SK-N-SH (cell line): ENCODE data around the gene NFIA. TPM values are rescaled to one million over a fixed set of nuclear protein-coding genes. Genes with fewer than 3 reads are reported as not detected.

ENCODE experiments used
- CTCF ChIA-PET: fragments of 300-600, 350-600 bp; formaldehyde crosslinking; extraction: SDS; loops from one replicate; lab custom pipeline; 2021; lab: Yijun Ruan, JAX
- POLR2A ChIA-PET: fragments of 350-600 bp; sonication (Branson Sonifier 250); formaldehyde crosslinking; extraction: SDS; loops from one replicate; lab custom pipeline; 2020; ENCODE audit warnings: antibody characterized with exemption, inconsistent platforms; lab: Yijun Ruan, JAX
- DNase-seq: peaks from one replicate; pipeline ENCODE4 v3.0.0; 2012
- H2AFZ ChIP-seq: fragments of 200-600 bp; sonication (generic); 2 replicates; pipeline ENCODE4 v1.8.1; 2016; ENCODE audit warnings: antibody characterized with exemption, mild to moderate bottlenecking, low read depth
- H3F3A ChIP-seq: fragments of 200-600 bp; sonication (generic); replicated peaks from 2 replicates; pipeline ENCODE3; 2016; ENCODE audit warnings: antibody characterized with exemption, mild to moderate bottlenecking; ENCODE audit not compliant: insufficient read depth
- H3K27ac ChIP-seq, 2 experiments: fragments of 200-500 bp in 1 of 2; fragments of 200-600 bp in 1 of 2; sonication (Bioruptor generic) in 1 of 2; sonication (generic), shearing (Covaris generic) in 1 of 2; 2 replicates each; pipeline versions ENCODE4 v1.5.1 to v1.6.1; 2014 to 2016; ENCODE audit warnings: low read depth in 2 of 2, inconsistent platforms in 1 of 2, low read length in 1 of 2, mild to moderate bottlenecking in 1 of 2, mixed read lengths in 1 of 2
- H3K27me3 ChIP-seq: fragments of 200-600 bp; sonication (generic), shearing (Covaris generic); 2 replicates; pipeline ENCODE4 v1.6.1; 2016; ENCODE audit warnings: mixed run types; ENCODE audit not compliant: insufficient read depth
- H3K36me3 ChIP-seq, 2 experiments: fragments of 200-500 bp in 1 of 2; fragments of 200-600 bp in 1 of 2; sonication (Bioruptor generic) in 1 of 2; sonication (generic) in 1 of 2; replicated peaks in 1 of 2; 2 replicates each; pipeline versions ENCODE3 to v1.5.1; 2014 to 2016; ENCODE audit warnings: low read length in 1 of 2, mild to moderate bottlenecking in 1 of 2; ENCODE audit not compliant: insufficient read depth in 2 of 2, control insufficient read depth in 1 of 2
- H3K4me1 ChIP-seq, 2 experiments: fragments of 200-500 bp in 1 of 2; fragments of 200-600 bp in 1 of 2; sonication (Bioruptor generic) in 1 of 2; sonication (generic), shearing (Covaris generic) in 1 of 2; 2 replicates each; pipeline versions ENCODE4 v1.5.1 to v1.6.1; 2014 to 2016; ENCODE audit warnings: low read depth in 1 of 2, low read length in 1 of 2, mixed run types in 1 of 2; ENCODE audit not compliant: insufficient read depth in 2 of 2, control insufficient read depth in 1 of 2
- H3K4me2 ChIP-seq: fragments of 200-600 bp; sonication (generic), shearing (Covaris generic); 2 replicates; pipeline ENCODE4 v1.6.1; 2017; ENCODE audit warnings: mixed run types
- H3K4me3 ChIP-seq, 2 experiments: fragments of 200-500 bp in 1 of 2; fragments of 200-600 bp in 1 of 2; sonication (Bioruptor generic) in 1 of 2; sonication (generic), shearing (Covaris generic) in 1 of 2; 2 replicates each; pipeline versions ENCODE4 v1.5.1 to v1.8.1; 2014 to 2016; ENCODE audit warnings: low read depth in 2 of 2, inconsistent platforms in 1 of 2, low read length in 1 of 2, mild to moderate bottlenecking in 1 of 2, mixed read lengths in 1 of 2, moderate library complexity in 1 of 2
- H3K79me2 ChIP-seq: fragments of 200-600 bp; sonication (generic); 2 replicates; pipeline ENCODE4 v1.8.1; 2017; ENCODE audit warnings: mild to moderate bottlenecking; ENCODE audit not compliant: insufficient read depth
- H3K9ac ChIP-seq: fragments of 200-600 bp; sonication (generic); 2 replicates; pipeline ENCODE4 v1.6.1; 2017; ENCODE audit warnings: mixed run types
- H3K9me2 ChIP-seq: fragments of 200-600 bp; sonication (generic); 2 replicates; pipeline ENCODE4 v1.6.1; 2017; ENCODE audit warnings: mixed run types
- H3K9me3 ChIP-seq: fragments of 200-600 bp; sonication (generic); 2 replicates; pipeline ENCODE4 v1.6.1; 2017; ENCODE audit warnings: mixed run types, mild to moderate bottlenecking, moderate library complexity
- H4K20me1 ChIP-seq: fragments of 200-600 bp; sonication (generic); 2 replicates; pipeline ENCODE4 v1.6.1; 2017; ENCODE audit warnings: mild to moderate bottlenecking, mixed run types; ENCODE audit not compliant: insufficient read depth
- FOXJ3 ChIP-seq: sonication (generic); formaldehyde crosslinking; IDR thresholded peaks from 2 replicates; pipeline ENCODE4 v1.5.1; 2020; ENCODE audit warnings: mild to moderate bottlenecking, missing genetic modification reagents
- GATA2 ChIP-seq: sonication (generic); formaldehyde crosslinking; IDR thresholded peaks from 2 replicates; pipeline ENCODE4 v1.5.0; 2020; ENCODE audit warnings: mild to moderate bottlenecking, missing genetic modification reagents
- NFIC ChIP-seq: IDR thresholded peaks from 2 replicates; pipeline ENCODE4 v1.4.0; 2012; ENCODE audit warnings: borderline replicate concordance
- NRF1 ChIP-seq: IDR thresholded peaks from 2 replicates; pipeline ENCODE4 v1.6.1; 2012; ENCODE audit warnings: low read depth, mild to moderate bottlenecking, low read length
- POLR2AphosphoS5 ChIP-seq: IDR thresholded peaks from 2 replicates; pipeline ENCODE4 v1.6.1; 2012; ENCODE audit warnings: low read depth, low read length
- RCOR1 ChIP-seq: fragments of 150-350 bp; IDR thresholded peaks from 2 replicates; pipeline ENCODE4 v1.6.1; 2017; ENCODE audit warnings: antibody characterized with exemption, low read length
- RXRA ChIP-seq: IDR thresholded peaks from 2 replicates; pipeline ENCODE4 v1.4.0; 2012; ENCODE audit warnings: low read depth, mild to moderate bottlenecking, borderline replicate concordance
- SIN3A ChIP-seq: IDR thresholded peaks from 2 replicates; pipeline ENCODE4 v1.6.1; 2012; ENCODE audit warnings: low read depth, mild to moderate bottlenecking, low read length, moderate library complexity, borderline replicate concordance
- SMC3 ChIP-seq: IDR thresholded peaks from 2 replicates; pipeline ENCODE4 v1.6.1; 2012; ENCODE audit warnings: low read depth, low read length, improper control_type of control experiment
- YY1 ChIP-seq: IDR thresholded peaks from 2 replicates; pipeline ENCODE4 v1.4.0; 2012; ENCODE audit warnings: low read depth, mild to moderate bottlenecking
- WGBS: methylation state at CpG from one replicate; pipeline ENCODE4 v1.1.6; 2017; ENCODE audit warnings: low lambda C conversion rate; 5-methylcytosine and 5-hydroxymethylcytosine counted together
- polyA plus RNA-seq, 3 experiments: library from polyadenylated mRNA; depleted of rRNA; stranded (reverse); fragments of >200 nt; gene quantifications; 2 replicates each; pipeline ENCODE4 v1.2.3, GENCODE V29; 2012
- TF ChIP-seq, protein P1 (sequence below): fragments of 150-350 bp; IDR thresholded peaks from 2 replicates; pipeline ENCODE4 v1.6.1; 2016; ENCODE audit warnings: mild to moderate bottlenecking, low read depth, low read length
- TF ChIP-seq, protein P2 (sequence below): IDR thresholded peaks from 2 replicates; pipeline ENCODE4 v1.4.0; 2012; ENCODE audit warnings: low read depth, borderline replicate concordance
- TF ChIP-seq, protein P3 (sequence below): IDR thresholded peaks from 2 replicates; pipeline ENCODE4 v1.4.0; 2012; ENCODE audit warnings: low read depth
- TF ChIP-seq, protein P4 (sequence below): IDR thresholded peaks from 2 replicates; pipeline ENCODE4 v1.6.1; 2012; ENCODE audit warnings: mild to moderate bottlenecking, low read depth, low read length, moderate library complexity
- TF ChIP-seq, protein P5 (sequence below): fragments of 150-350 bp; IDR thresholded peaks from 2 replicates; pipeline ENCODE4 v1.6.1; 2017; ENCODE audit warnings: antibody characterized with exemption, low read length, low read depth, borderline replicate concordance

The NFIA gene
- polyA plus RNA-seq, 1 of the 3 experiments (the other 2 are of a cell fraction): 3.3 TPM

- no peak overlapping the region for H2AFZ ChIP-seq
- H3K4me2 ChIP-seq: no peak overlapping the region
- H3K27ac ChIP-seq: no peak overlapping the region
- no peak overlapping the region for H3K4me3 ChIP-seq
- TF ChIP-seq, protein P1, sequence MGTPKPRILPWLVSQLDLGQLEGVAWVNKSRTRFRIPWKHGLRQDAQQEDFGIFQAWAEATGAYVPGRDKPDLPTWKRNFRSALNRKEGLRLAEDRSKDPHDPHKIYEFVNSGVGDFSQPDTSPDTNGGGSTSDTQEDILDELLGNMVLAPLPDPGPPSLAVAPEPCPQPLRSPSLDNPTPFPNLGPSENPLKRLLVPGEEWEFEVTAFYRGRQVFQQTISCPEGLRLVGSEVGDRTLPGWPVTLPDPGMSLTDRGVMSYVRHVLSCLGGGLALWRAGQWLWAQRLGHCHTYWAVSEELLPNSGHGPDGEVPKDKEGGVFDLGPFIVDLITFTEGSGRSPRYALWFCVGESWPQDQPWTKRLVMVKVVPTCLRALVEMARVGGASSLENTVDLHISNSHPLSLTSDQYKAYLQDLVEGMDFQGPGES: no peak
- no peak for TF ChIP-seq SMC3
- no peak for TF ChIP-seq GATA2 (CRISPR knock-in tag)
- TF ChIP-seq YY1: no peak
- TF ChIP-seq, protein P2, sequence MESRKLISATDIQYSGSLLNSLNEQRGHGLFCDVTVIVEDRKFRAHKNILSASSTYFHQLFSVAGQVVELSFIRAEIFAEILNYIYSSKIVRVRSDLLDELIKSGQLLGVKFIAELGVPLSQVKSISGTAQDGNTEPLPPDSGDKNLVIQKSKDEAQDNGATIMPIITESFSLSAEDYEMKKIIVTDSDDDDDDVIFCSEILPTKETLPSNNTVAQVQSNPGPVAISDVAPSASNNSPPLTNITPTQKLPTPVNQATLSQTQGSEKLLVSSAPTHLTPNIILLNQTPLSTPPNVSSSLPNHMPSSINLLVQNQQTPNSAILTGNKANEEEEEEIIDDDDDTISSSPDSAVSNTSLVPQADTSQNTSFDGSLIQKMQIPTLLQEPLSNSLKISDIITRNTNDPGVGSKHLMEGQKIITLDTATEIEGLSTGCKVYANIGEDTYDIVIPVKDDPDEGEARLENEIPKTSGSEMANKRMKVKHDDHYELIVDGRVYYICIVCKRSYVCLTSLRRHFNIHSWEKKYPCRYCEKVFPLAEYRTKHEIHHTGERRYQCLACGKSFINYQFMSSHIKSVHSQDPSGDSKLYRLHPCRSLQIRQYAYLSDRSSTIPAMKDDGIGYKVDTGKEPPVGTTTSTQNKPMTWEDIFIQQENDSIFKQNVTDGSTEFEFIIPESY: no peak
- no peak for TF ChIP-seq RXRA
- H3K4me1 ChIP-seq: peaks cover 10 to 30% of the 10 kb centered on the region in 2 experiments; a peak in 3 of 4 replicates
- H3F3A ChIP-seq: no peaks in the 10 kb centered on the region
- H3K79me2 ChIP-seq: peaks cover 4% of the 10 kb centered on the region; the same call in 1 of the 2 replicates
- POLR2A ChIA-PET: no interaction called here
- no peaks in the 10 kb centered on the region for H3K9me2 ChIP-seq
- CTCF ChIA-PET: interaction anchor here (1.1 to 1.5 kb wide), 2 partner anchors 16 to 69 kb away, joined by 3 read pairs; no protein-coding TSS in a partner anchor
- H4K20me1 ChIP-seq: no peaks in the 10 kb centered on the region
- no peaks in the 10 kb centered on the region for H3K27me3 ChIP-seq
- 72% methylated on average over 3 of the region's 3 CpGs for WGBS
- no peak overlapping the region for H3K9ac ChIP-seq
- H3K9me3 ChIP-seq: no peaks in the 10 kb centered on the region
- H3K36me3 ChIP-seq: no peaks in the 10 kb centered on the region
- DNase-seq: no peak
These were observed 36.7 kb downstream of the NFIA start for GRCh38 chr1:61119085-61119484.

GRCh38 chr1:61120246-61120840, 38.0 kb downstream of the NFIA start:
- no peak for DNase-seq
- H4K20me1 ChIP-seq: no peaks in the 10 kb centered on the region
- H3K9me3 ChIP-seq: no peaks in the 10 kb centered on the region
- H3K36me3 ChIP-seq: no peaks in the 10 kb centered on the region
- ChIA-PET CTCF (interaction anchor here (0.6 to 1.9 kb wide), 6 partner anchors 9 to 70 kb away, joined by 3 to 7 read pairs (median 3); no protein-coding TSS in a partner anchor), POLR2A (no interaction called here)
- peaks cover 18 to 30% of the 10 kb centered on the region in 2 experiments; a peak in 3 of 4 replicates for H3K4me1 ChIP-seq
- WGBS: 68% methylated on average over 5 of the region's 5 CpGs
- peaks cover 7% of the 10 kb centered on the region; the same call in 1 of the 2 replicates for H3K79me2 ChIP-seq
- H3K4me3 ChIP-seq: no peak overlapping the region
- no peak overlapping the region for H3K27ac ChIP-seq
- TF ChIP-seq POLR2AphosphoS5 (no peak), SIN3A (no peak), RXRA (no peak), NRF1 (no peak), NFIC (no peak), YY1 (no peak), FOXJ3 (CRISPR knock-in tag) (no peak), RCOR1 (no peak)
- TF ChIP-seq, protein P3, sequence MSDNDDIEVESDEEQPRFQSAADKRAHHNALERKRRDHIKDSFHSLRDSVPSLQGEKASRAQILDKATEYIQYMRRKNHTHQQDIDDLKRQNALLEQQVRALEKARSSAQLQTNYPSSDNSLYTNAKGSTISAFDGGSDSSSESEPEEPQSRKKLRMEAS: no peak
- TF ChIP-seq, protein P4, sequence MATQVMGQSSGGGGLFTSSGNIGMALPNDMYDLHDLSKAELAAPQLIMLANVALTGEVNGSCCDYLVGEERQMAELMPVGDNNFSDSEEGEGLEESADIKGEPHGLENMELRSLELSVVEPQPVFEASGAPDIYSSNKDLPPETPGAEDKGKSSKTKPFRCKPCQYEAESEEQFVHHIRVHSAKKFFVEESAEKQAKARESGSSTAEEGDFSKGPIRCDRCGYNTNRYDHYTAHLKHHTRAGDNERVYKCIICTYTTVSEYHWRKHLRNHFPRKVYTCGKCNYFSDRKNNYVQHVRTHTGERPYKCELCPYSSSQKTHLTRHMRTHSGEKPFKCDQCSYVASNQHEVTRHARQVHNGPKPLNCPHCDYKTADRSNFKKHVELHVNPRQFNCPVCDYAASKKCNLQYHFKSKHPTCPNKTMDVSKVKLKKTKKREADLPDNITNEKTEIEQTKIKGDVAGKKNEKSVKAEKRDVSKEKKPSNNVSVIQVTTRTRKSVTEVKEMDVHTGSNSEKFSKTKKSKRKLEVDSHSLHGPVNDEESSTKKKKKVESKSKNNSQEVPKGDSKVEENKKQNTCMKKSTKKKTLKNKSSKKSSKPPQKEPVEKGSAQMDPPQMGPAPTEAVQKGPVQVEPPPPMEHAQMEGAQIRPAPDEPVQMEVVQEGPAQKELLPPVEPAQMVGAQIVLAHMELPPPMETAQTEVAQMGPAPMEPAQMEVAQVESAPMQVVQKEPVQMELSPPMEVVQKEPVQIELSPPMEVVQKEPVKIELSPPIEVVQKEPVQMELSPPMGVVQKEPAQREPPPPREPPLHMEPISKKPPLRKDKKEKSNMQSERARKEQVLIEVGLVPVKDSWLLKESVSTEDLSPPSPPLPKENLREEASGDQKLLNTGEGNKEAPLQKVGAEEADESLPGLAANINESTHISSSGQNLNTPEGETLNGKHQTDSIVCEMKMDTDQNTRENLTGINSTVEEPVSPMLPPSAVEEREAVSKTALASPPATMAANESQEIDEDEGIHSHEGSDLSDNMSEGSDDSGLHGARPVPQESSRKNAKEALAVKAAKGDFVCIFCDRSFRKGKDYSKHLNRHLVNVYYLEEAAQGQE: no peak
- TF ChIP-seq, protein P5, sequence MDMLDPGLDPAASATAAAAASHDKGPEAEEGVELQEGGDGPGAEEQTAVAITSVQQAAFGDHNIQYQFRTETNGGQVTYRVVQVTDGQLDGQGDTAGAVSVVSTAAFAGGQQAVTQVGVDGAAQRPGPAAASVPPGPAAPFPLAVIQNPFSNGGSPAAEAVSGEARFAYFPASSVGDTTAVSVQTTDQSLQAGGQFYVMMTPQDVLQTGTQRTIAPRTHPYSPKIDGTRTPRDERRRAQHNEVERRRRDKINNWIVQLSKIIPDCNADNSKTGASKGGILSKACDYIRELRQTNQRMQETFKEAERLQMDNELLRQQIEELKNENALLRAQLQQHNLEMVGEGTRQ: no peak
- TF ChIP-seq, protein P2: no peak
- no peak overlapping the region for H2AFZ ChIP-seq
- no peak overlapping the region for H3K9ac ChIP-seq
- no peaks in the 10 kb centered on the region for H3K27me3 ChIP-seq
- no peak overlapping the region for H3K4me2 ChIP-seq
- no peaks in the 10 kb centered on the region for H3F3A ChIP-seq
- H3K9me2 ChIP-seq: no peaks in the 10 kb centered on the region
